HG03457 (cell line): ENCODE data around the gene ARHGAP5.

Source experiments
- ATAC-seq: cut with Tn5 transposase; IDR thresholded peaks from one replicate; pipeline ENCODE4 v1.9.1; 2021; ENCODE audit warnings: moderate number of reproducible peaks; ENCODE audit not compliant: unreplicated experiment

The ARHGAP5 gene, protein sequence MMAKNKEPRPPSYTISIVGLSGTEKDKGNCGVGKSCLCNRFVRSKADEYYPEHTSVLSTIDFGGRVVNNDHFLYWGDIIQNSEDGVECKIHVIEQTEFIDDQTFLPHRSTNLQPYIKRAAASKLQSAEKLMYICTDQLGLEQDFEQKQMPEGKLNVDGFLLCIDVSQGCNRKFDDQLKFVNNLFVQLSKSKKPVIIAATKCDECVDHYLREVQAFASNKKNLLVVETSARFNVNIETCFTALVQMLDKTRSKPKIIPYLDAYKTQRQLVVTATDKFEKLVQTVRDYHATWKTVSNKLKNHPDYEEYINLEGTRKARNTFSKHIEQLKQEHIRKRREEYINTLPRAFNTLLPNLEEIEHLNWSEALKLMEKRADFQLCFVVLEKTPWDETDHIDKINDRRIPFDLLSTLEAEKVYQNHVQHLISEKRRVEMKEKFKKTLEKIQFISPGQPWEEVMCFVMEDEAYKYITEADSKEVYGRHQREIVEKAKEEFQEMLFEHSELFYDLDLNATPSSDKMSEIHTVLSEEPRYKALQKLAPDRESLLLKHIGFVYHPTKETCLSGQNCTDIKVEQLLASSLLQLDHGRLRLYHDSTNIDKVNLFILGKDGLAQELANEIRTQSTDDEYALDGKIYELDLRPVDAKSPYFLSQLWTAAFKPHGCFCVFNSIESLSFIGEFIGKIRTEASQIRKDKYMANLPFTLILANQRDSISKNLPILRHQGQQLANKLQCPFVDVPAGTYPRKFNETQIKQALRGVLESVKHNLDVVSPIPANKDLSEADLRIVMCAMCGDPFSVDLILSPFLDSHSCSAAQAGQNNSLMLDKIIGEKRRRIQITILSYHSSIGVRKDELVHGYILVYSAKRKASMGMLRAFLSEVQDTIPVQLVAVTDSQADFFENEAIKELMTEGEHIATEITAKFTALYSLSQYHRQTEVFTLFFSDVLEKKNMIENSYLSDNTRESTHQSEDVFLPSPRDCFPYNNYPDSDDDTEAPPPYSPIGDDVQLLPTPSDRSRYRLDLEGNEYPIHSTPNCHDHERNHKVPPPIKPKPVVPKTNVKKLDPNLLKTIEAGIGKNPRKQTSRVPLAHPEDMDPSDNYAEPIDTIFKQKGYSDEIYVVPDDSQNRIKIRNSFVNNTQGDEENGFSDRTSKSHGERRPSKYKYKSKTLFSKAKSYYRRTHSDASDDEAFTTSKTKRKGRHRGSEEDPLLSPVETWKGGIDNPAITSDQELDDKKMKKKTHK (N-terminal part only)

DNA sequence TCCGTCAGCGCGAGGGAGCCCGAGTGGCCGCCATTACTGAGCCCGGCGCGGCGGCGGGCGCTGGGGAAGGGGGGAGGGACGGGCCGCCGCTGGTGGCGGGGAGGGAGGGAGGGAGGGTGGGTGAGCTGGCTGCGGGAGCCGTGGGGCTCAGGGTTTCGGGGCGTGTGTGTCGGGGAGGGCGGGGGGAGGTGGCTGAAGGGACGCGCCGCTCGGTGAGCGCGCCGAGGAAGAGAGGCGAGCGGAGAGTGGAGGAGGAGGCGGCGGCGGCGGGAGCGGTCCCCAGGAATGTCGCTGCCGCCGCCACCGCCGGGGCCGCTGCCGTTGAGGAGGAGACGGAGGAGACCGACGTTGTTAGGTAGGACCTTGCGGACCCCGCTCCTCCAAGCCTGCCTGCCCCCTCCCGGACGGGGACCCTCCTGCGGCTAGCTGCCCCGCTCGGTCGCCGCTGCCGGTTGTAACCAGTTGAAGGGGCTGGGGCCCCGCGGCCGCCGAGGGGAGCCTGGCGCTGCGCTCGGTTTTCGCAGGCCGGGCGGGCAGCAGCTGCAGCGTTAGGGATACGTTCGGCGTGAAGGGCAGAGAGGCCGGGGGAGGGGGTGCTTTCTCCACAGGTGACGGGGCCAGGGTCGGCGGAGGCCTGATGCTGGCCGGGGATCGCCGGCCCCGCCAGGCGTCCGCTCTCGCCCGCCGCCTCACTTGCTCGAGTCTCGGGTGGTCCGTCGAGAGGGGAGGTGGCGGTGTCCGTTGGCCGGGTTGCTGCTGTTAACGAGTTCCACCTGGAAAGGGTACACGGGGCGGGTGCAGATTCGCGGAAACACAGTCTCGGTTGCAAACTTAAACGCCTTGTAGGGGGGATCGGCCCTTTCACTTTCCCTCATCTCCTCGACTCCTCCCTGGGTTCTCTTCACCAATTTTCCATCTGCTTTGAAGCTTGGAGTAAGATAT lies at the start of gene ARHGAP5:
TSS of gene ARHGAP5 (plus strand) at position 224 of the 942 bp plus-strand sequence. CDS start 13,366 bp downstream, outside the sequence.
- ATAC-seq = peak; percentile 17

DNA sequence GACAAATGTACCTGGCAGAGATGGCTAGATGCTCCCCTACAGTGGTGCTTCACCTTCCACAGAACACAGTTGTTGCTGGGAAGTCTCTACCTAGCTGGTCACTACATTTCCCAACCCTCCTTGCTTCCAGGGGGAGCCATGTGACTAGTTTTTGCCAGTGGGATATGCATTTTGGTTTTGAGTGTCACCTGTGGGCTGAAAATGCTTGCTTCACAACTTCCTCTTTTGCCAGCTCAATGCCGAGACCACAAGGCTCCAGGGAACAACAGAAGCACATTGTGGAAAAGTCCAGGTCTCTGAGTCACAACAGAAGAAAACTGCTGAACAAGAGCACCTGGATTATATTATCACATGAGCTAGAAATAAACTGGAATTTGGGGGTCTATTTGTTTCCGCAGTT lies 48.5 kb upstream of the ARHGAP5 start:
- no peak for ATAC-seq

DNA sequence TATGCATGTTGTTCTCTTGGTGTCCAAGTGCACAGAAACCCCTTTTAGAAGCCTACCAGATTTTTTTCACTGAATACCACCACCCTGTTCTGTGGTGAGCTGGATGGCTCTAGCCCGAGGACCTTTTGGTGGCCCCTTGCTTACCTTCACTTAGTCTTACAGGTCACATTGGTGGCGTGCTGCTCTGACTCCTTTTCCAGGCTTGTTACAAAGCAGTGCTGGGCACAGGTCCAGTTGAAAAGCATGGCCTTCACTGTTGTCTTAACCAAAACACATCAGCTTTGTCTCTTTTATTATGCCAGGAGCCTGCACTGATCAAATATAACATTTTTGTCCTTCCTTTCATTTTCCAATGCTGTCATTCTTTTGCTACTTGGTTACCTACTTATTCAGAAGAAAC lies 43.6 kb upstream of the ARHGAP5 start:
- ATAC-seq = no peak

DNA sequence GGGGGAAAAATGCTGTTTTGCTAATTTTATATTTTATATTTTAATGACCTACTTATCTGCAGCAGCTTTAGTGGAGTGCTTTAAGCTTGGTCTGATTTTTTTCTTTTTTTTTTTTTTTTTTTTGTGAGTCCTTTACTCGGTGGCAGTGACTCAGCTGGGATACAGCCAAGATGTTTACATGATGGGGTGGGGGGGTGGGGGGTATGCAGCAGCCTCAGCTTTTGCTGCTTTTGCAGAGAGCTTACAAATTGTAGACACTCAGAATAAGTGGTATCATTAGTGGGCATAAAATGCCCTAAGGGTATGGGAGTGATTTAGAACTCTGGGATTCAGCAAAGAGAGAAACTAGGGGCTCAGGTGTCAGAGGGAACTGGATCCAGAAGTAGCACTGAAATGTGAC lies 38.2 kb upstream of the ARHGAP5 start:
- no peak for ATAC-seq

DNA sequence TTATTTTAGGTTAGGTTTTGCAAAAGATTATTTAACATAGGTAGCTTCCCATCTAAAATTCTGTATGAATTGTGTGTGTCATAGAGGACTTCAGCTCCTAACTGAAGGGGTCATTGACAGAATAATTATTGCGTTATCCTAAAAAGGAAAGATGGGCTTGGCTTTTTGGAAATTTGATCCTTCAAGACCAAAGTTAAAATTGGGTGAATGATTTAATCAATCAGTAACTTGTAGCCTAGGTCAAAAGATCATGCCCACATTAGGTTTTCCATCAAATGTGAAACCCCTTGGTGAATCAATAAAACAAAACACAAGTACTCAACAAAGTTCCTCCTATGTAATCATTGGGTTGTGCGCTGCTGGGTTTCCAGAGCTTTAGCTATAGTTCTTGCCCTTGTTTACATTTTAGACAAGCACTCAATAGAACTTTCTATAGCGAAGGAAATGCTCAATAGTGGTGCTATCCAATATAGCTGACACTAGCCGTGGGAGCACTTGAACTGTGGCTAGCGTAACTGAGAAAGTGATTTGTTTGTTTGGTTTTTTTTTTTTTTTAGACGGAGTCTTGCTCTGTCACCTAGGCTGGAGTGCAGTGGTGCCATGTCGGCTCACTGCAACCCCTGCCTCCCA lies 37.6 kb upstream of the ARHGAP5 start:
- ATAC-seq = no peak

DNA sequence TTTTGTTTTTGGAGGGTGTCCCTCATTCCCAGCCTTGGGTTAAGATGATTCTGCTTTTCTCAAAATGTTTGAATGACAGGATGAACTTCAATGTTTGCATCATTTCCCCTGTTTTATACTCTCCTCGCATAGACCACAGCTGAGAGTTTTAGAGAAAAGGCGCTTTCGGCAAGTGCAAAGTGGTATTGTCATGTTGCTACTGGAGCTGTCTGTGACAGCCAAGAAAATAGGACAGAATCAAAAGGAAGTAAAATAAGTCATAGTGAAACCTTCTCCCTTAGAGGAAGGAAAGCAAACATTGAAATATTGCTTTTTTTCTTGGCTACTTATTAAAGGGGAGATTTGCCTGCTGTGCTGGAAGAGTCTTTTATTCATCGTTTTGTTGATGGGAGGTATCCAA lies 33.5 kb upstream of the ARHGAP5 start:
- no peak for ATAC-seq

DNA sequence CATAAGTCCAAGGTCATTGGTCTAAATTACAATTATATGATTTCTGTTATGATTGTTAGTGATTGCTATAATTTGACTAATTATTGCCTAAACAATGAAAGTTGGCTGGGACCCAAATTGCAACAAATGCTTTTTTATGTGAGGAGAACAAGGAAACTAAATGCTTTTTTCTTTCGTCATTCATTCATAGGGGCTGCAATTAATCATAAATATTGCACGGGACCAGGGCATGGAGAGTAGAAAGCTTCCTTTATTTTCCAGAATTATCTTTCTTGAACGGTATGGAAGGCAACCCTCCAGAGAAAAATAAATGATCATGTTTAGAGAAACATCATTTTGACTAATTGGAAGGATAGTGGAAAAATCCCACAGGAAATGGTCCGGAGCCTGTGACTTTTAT lies 32.6 kb upstream of the ARHGAP5 start:
- no peak for ATAC-seq

DNA sequence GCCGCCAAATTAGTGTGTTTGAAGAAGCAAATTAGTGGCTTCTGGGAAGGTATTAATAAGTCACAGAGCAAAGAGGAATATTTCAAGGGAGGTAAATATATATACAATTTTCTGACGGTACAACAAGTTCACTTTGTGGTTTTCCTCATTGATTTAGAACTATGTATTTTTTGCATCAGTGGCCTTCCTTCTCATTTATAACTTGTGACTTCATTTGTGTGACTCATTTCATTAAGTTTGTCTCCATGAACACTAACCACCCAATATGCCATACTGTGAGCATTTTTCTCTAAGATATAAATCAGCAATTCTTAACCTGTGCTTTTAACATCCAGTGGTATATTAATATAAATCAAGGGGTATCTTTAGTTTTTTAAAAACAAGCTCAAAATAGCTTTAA lies 29.3 kb upstream of the ARHGAP5 start:
- no peak for ATAC-seq

DNA sequence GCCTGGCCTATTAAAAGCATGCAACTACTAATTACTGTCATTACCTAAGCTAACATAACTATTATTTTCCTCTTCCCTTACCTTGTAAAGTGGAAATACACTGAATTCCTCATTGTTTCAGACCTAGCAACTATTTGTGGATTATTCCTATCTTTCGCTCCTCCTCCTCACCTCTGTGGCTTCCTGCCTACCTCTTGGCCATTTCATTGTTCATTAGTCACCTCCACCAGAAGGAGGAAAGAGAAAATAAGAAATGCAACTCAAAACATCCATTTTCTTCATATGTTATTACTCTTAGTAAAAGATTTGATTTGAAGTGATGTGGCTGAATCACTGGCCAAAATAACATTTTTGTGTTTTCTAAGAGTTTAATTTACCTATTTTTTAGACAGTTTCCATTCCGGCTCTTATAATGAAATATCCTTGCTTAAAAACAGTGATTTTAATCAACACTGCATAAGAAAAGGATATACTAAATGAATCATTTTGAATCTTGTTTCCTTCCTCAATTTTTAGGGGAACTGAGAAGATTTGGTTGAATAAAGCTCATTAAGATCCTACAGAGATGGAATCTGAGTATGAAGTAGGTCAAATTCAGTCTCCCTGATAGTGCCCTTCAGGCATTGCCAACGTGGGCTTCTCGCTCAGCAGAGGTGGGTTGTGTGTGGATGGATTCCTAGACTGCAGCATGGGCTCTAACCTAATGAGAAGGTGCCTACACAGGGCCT lies 27.6 kb upstream of the ARHGAP5 start:
- no peak for ATAC-seq

DNA sequence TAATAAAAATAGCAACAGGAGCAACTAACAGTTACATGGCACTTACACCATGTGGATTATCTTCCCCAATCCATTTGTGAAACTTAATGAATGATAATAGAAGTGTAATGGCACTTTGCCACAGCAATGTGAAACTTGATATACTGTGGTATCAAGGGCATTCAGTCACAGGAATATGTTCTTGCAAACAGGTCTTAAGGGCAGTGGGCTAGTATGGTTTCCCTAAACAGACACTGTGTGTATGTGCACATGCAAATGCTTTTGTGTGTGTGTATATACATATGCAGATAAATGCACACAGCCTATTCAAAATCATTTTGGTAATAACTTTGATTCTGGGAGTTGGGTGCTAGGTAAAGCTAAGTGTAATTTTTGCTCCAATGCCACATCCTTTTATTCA lies 26.2 kb upstream of the ARHGAP5 start:
- no peak for ATAC-seq

DNA sequence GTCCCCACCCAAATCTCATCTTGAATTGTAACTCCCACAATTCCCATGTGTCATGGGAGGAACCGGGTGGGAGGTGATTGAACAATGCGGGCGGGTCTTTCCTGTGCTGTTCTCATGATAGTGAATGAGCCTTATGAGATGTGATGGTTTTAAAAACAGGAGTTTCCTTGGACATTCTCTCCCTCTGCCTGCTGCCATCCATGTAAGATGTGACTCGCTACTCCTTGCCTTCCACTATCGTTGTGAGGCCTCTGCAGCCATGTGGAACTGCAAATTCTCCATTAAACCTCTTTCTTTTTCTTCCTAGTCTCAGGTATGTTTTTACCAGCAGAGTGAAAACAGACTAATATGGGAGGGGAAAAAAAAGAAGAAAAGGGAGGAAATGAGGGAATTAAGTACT lies 22.6 kb upstream of the ARHGAP5 start:
- ATAC-seq = no peak

DNA sequence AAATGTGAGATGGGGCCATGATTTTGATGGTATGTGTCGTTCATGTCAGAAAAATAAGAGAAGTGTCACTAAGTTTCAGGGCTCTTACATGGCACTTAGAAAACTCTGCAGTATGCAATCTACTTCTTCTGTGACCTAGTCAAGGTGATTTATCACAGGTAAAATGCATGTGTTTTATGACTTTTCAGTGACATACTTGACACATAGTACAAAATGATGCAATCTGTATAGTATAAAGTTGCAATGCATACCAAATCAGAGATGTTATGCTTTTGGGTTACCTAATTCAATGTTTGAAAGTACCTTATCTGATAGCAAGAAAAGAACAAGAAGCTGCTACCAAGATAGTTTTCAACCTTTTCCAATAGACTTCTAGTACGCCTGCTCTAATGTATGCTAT lies 21.9 kb upstream of the ARHGAP5 start:
- ATAC-seq = no peak

DNA sequence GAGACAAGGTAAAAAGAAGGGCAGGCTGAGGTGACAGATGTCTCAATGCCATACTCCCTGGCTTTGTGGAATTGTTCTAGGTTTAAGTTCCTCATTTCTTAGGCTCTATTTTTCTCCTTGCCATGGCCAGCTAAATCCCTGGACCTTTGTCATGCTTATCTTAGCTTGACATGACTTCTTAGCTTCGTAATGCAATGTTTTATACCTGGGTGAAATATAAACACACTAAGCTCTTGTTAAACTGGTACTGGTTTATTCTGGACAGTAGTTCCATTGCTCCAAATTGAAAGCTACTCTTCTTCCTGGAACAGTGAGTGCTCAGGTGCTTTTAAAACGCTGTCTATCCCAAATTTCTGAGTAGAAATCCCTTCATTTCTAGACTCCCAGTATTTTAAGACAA lies 17.4 kb upstream of the ARHGAP5 start:
- ATAC-seq = no peak

DNA sequence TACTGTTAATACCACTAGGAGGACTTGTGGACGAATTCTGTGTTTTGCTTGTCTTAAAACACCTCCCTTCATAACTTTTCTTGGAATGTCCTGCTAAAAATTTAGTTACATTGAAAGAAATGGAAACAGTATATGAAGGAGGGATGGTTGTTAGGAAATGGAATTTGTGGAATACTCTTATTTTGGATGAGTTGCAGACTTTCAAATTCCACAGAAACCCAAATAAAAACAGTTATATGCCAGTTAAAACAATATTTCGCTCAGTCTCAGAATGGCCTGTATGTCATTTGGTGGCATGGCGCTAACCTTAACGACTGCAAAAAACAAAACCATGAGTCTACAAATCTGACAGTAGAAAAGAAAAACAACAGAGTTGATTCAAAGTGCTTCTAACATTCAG lies 12.2 kb upstream of the ARHGAP5 start:
- ATAC-seq = no peak

DNA sequence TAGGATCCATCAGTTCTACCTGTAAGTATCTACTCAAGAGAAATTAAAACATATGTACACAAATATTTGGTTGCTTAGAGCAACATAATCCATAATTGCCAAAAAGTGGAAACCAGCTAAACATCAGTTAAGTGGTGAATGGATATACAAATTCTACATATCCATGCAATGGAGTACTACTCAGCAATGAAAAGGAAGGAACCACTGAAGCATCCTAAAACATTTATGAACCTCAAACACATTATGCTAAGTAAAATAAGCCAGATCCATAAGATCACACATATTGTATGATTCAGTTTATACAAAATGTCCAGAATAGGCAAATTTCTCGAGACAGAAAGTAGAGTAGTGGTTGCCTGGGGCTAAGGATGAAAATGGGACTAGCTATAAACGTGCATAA lies 8.4 kb upstream of the ARHGAP5 start:
- no peak for ATAC-seq

DNA sequence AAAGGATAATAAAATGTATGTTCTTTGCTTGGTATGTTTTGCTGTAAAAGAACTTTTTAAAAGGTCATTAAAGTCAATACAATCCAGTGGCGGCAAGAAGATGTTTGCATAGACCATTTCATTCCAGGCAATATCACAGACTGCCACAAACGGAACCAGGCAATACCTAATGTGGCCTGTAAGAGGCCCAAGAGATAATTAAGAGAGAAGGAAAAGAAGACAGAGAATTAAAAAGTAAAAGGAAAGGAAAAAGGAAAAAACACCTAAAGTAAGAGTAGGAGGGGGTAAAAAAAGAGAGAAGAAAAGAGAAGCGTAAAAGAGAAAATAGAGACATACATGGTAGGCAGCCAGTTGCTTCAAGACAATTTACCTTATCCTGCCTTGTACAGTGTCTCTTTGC lies 6.8 kb upstream of the ARHGAP5 start:
- ATAC-seq = no peak

DNA sequence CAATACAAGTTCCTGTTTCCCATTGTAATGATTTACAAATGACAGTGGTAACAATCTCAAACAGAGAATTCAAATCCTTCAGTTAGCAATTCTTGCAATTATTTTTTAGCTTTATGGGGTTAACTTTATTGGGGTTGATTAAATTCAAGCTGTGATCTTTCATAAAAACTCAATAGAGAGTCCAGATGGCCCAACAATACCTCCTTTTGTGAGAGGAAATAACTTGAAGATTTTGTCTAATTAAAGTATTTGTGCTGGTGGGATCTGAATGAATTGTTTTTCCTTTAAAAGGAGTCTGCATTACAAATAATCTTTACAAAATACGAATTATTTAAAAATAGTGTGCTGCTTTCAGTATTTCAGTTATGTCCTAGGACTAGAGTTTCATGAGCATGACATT lies 4.4 kb upstream of the ARHGAP5 start:
- ATAC-seq = no peak

DNA sequence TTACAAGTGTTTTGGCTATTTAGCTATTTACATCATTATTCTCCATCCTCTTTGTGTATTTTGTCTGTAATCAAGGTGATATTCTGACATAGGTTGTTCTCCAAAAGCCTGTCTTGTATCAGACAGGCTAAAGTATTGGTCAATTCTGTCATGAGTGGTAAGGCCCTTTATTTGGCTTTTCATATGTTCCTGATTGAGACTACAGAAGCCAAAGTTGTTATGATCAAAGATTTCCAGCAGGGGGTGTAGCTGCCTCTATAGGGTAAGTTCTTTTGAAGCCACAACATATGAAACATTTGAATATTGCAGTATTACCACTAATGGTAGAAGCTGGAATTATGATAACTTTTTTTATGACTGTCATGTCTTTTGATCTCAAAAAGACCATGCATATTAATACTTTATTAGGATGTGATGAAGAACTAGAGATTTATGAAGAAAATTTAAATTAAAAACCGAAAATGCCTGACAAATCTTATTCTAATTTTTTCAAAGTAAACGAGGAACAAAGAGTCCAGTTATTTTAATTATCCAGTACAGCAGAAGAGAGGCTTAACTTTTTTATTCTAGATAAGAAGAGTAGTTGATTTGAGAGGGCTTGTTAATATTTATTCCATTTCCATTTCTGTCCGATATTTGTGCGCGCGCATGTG lies 3.4 kb upstream of the ARHGAP5 start:
- ATAC-seq = no peak
